Activated CD4-positive, alpha-beta memory T cell treated with anti-CD3 and anti-CD28 coated beads for 36 hours (primary cell): Measurements from ENCODE around the gene PON1. TPM values are rescaled to one million over a fixed set of nuclear protein-coding genes. Genes with fewer than 3 reads are reported as not detected.

Experiments used
- CTCF ChIA-PET: fragments of 350-600 bp; sonication (Branson Sonifier 250); formaldehyde crosslinking; loops from one replicate; lab custom pipeline; 2021; ENCODE audit warnings: antibody characterized with exemption, inconsistent platforms; lab: Charles Lee
- POLR2A ChIA-PET: fragments of 350-600 bp; sonication (Branson Sonifier 250); formaldehyde crosslinking; loops from one replicate; lab custom pipeline; 2021; ENCODE audit warnings: antibody characterized with exemption; lab: Charles Lee
- DNase-seq: peaks from one replicate; pipeline ENCODE4 v3.0.0-alpha.2; 2020
- H3K27ac Mint-ChIP-seq: one replicate; pipeline ENCODE4 v1.8.0; 2021; ENCODE audit warnings: mixed read lengths
- H3K27me3 Mint-ChIP-seq: one replicate; pipeline ENCODE4 v1.8.0; 2021; ENCODE audit warnings: mixed read lengths
- H3K36me3 Mint-ChIP-seq: one replicate; pipeline ENCODE4 v1.8.0; 2021; ENCODE audit warnings: mixed read lengths
- H3K4me1 Mint-ChIP-seq: one replicate; pipeline ENCODE4 v1.8.0; 2021; ENCODE audit warnings: low read depth, mixed read lengths
- H3K4me3 Mint-ChIP-seq: one replicate; pipeline ENCODE4 v1.8.0; 2021; ENCODE audit warnings: mild to moderate bottlenecking, mixed read lengths
- H3K9me3 Mint-ChIP-seq: one replicate; pipeline ENCODE4 v1.8.0; 2021; ENCODE audit warnings: mixed read lengths
- intact Hi-C: fragments of 100-400 bp; cut with micrococcal nuclease; formaldehyde crosslinking; loops from one replicate; pipeline ENCODE4 v1.15.1; 2023
- total RNA-seq, 2 experiments: library from RNA; stranded (reverse); gene quantifications; one replicate each; pipeline ENCODE4 v1.2.3, GENCODE V29; 2021

Gene PON1
- total RNA-seq, 2 experiments from 2014 or later, result not detected

DNA sequence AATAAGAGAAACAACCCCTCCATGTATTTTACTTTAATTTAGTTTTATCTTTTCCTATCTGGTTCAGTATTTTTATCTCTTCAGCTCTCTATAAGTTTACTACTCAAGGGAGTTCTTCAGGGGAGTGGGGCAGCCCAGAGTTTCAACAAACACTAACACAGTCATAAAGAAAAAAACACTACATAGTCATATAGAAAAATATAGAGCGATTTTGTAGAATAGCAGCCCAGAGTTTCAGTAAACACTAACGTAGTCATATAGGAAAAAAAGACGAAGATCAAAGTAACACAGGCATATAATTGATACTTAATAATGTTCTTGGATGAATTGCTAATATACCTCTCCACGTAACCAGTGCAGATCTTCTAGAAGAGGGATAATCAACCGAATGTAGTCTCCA is 54.7 kb downstream of the PON1 start:
- CTCF ChIA-PET, result no interaction called here
- H3K27me3 Mint-ChIP-seq, result peaks cover 7% of the 10 kb centered on the region
- H3K4me1 Mint-ChIP-seq, result no peaks in the 10 kb centered on the region
- no peak for DNase-seq
- intact Hi-C loops, result no loop called here
- no peaks in the 10 kb centered on the region for H3K36me3 Mint-ChIP-seq
- H3K27ac Mint-ChIP-seq, result no peak overlapping the region
- H3K9me3 Mint-ChIP-seq, result no peaks in the 10 kb centered on the region
- no peak overlapping the region for H3K4me3 Mint-ChIP-seq
- POLR2A ChIA-PET, result no interaction called here

DNA sequence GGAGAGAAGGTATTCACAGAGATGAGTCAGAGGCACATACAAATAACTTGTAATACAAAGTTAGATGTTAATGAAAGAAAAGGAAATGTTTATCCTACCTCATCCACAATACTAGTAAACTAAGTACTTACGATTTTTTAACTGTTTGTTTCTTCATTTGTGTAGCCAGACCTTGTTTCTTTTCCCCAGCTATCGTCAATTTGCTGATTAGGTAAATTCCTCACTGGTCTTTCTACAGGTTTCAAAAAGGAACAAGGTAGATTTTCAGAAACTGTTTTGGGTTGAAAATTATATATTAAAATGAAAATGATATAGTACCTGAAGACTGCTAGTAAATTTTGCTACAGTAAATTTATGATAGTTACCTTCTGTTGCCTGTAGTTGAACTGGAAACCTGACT is 56.6 kb downstream of the PON1 start:
- POLR2A ChIA-PET, result no interaction called here
- intact Hi-C loops, result no loop called here
- H3K27me3 Mint-ChIP-seq, result peaks cover 4% of the 10 kb centered on the region
- H3K27ac Mint-ChIP-seq, result no peak overlapping the region
- CTCF ChIA-PET, result no interaction called here
- no peaks in the 10 kb centered on the region for H3K4me1 Mint-ChIP-seq
- no peak for DNase-seq
- H3K4me3 Mint-ChIP-seq, result no peak overlapping the region
- H3K9me3 Mint-ChIP-seq, result no peaks in the 10 kb centered on the region
- H3K36me3 Mint-ChIP-seq, result no peaks in the 10 kb centered on the region

DNA sequence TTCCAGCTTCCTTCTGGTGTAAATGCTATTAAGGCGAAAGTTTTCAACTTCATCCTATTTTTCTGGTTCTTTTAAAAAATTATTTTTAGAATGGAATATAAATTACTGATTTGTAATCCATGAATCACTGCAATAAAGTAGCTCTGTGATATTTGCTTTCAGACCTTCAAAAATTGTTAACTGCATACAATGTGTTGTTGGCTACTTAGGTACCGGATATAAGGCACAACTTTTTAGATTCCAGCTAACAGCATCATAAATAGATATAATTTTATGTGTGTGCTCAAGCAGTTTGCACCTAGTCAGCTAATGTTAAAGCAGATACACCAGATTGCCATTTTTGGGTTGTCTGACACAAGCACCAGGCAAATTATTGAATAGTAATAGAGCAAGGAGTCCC is 58.7 kb downstream of the PON1 start:
- CTCF ChIA-PET, result interaction anchor here (1.7 kb wide), 1 partner anchor 19 kb away, joined by 4 read pairs; no protein-coding TSS in a partner anchor
- Mint-ChIP-seq H3K36me3 (no peaks in the 10 kb centered on the region), H3K9me3 (no peaks in the 10 kb centered on the region), H3K4me1 (no peaks in the 10 kb centered on the region), H3K27me3 (no peaks in the 10 kb centered on the region), H3K27ac (no peak overlapping the region), H3K4me3 (no peak overlapping the region)
- no peak for DNase-seq
- POLR2A ChIA-PET, result no interaction called here
- intact Hi-C loops, result no loop called here

DNA sequence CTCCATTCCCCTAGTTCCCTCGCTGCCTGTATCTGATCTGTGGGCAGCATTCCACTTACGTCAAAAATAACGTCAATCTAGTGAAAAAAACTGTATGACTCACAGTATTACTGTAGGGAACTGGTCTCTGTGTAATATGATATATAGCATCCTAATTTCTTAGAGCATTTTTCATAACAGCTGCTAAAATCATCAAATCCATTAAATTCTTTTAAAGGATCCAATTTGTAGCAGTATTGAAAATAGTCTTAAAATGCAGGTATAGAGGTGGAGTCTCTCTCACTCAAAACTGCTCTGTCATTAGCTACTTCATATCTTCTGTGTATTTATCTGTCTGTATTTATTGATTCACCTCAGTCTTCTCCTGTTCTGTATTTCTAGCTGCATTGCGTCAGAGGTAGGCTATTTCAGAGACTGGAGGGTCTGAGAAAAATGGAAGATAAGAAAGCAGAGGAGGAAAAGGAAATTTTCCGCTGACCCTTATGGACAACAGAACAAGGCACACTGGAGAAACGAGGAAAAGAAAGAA is 59.9 kb downstream of the PON1 start:
- Mint-ChIP-seq H3K4me3 (no peak overlapping the region), H3K27me3 (no peaks in the 10 kb centered on the region), H3K4me1 (no peaks in the 10 kb centered on the region), H3K36me3 (no peaks in the 10 kb centered on the region), H3K9me3 (no peaks in the 10 kb centered on the region), H3K27ac (no peak overlapping the region)
- intact Hi-C loops, result no loop called here
- DNase-seq, result no peak
- ChIA-PET CTCF (interaction anchor here (1.7 kb wide), 1 partner anchor 17 kb away, joined by 4 read pairs; no protein-coding TSS in a partner anchor), POLR2A (no interaction called here)

DNA sequence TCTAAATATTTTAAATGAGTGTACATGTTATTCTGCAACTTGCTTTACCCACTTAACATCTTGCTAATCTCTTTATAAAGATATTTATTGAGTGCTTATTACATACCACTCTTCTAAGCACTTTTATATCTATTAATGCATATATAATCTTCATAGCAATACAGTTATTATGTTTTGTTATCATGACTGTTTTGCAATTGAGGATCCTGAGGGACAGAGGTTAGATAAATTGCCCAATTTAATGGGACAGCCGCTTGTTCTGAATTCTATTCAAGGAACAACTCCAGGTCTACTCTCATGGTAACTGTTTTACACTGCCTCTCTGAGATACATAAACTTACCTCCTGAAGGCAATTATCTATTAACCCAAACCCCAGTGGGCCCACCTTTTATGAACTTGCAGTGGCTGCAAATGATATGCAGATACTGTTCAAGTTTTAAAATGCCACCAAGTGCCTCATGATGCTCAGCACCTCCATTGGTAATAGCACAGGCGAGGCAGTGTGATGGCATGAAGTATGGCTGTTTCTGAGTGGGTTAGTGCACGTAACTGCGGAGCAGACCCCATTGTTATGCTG is 60.5 kb downstream of the PON1 start:
- no peaks in the 10 kb centered on the region for H3K36me3 Mint-ChIP-seq
- no peak for DNase-seq
- H3K27me3 Mint-ChIP-seq, result no peaks in the 10 kb centered on the region
- ChIA-PET CTCF (no interaction called here), POLR2A (no interaction called here)
- H3K4me3 Mint-ChIP-seq, result no peak overlapping the region
- no peaks in the 10 kb centered on the region for H3K9me3 Mint-ChIP-seq
- H3K27ac Mint-ChIP-seq, result no peak overlapping the region
- intact Hi-C loops, result no loop called here
- no peaks in the 10 kb centered on the region for H3K4me1 Mint-ChIP-seq

DNA sequence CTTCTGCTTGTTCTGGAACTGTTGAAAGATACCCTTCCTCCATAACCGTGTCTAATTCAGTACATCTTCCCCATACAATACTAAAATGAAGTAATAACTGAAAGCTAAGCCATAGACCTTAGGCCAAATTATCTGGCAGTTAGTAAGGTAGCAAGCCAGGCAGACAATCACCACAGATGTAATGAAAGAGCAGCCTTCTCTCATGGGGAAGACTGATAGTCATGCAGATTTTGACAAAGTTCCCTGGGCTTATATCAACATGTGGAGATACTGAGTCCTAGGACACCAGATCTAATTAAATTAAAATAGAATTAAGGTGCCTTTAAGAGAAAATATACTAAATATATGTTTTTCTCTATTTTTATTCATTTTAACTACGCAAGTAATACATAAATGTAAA is 61.5 kb downstream of the PON1 start:
- ChIA-PET POLR2A (no interaction called here), CTCF (no interaction called here)
- Mint-ChIP-seq H3K27ac (no peak overlapping the region), H3K9me3 (no peaks in the 10 kb centered on the region), H3K27me3 (no peaks in the 10 kb centered on the region), H3K4me3 (no peak overlapping the region), H3K36me3 (no peaks in the 10 kb centered on the region), H3K4me1 (no peaks in the 10 kb centered on the region)
- DNase-seq, result no peak
- intact Hi-C loops, result no loop called here

DNA sequence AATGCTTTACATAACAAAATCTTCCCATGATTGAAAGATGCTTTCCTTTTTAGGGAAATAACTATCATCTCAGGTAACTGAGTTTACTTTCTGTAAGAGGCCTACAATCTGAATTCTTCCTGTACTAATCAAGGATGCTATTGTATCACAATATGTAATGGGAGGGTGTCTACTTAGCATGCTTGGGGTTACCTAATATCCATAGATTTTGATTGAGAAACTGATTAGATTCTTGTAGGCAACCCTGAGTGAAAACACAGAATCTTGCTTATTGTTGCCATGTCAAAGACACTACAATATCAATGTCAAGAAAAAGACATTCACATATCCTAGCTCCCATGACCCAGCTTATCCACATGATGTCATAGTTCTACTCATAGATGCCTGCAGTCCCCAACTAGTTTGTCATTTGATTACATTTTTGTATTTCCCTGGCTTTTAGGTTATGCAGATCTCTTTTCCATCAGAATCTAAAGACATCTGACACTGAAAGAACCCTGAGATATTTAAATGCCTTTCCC is 62.4 kb downstream of the PON1 start:
- Mint-ChIP-seq H3K27ac (no peak overlapping the region), H3K36me3 (no peaks in the 10 kb centered on the region), H3K27me3 (no peaks in the 10 kb centered on the region), H3K9me3 (no peaks in the 10 kb centered on the region), H3K4me3 (no peak overlapping the region), H3K4me1 (no peaks in the 10 kb centered on the region)
- CTCF ChIA-PET, result no interaction called here
- DNase-seq, result no peak
- POLR2A ChIA-PET, result no interaction called here
- intact Hi-C loops, result no loop called here

DNA sequence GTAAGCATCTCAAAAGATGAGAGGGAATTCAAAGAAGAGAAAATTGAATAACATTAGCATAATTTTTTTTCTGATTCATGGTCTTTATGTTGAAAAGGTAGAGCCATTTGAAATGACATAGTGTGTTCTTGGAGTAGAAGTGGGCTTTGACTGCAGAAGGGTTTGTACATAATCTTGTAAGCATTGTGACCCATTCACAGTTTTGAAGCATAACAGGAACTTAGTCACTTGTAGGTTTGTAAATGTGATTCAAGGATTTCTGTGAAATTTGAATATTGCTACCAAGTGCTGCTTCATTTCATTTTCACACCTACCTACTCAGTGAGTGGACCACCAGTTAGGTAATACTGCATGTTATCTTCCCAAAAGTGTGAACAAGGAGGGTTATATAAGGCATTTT is 68.6 kb downstream of the PON1 start:
- ChIA-PET POLR2A (no interaction called here), CTCF (no interaction called here)
- Mint-ChIP-seq H3K27me3 (peaks cover 6% of the 10 kb centered on the region), H3K4me3 (no peak overlapping the region), H3K9me3 (no peaks in the 10 kb centered on the region), H3K4me1 (no peaks in the 10 kb centered on the region), H3K36me3 (no peaks in the 10 kb centered on the region), H3K27ac (no peak overlapping the region)
- intact Hi-C loops, result no loop called here
- DNase-seq, result no peak

DNA sequence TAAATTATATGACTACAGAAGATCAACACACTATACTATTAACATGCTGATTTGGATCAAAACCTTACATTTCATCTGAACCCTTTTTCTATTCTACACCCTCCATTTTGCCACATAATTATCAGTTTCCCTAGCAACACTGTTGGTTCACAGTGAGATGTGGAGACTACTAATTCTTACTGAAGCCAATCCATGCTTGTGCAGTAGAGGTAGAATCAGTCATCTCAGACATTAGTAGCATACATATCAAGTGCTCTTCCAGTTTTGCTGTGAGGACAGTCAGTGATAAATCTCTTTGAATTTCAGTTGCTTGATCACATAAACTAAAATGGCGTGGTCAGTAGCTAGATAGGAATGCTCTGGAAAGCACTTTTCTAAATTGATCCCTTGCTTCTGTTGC is 70.3 kb downstream of the PON1 start:
- POLR2A ChIA-PET, result no interaction called here
- Mint-ChIP-seq H3K4me1 (no peaks in the 10 kb centered on the region), H3K4me3 (no peak overlapping the region), H3K9me3 (no peaks in the 10 kb centered on the region), H3K27me3 (peaks cover 6% of the 10 kb centered on the region), H3K27ac (no peak overlapping the region), H3K36me3 (no peaks in the 10 kb centered on the region)
- intact Hi-C loops, result no loop called here
- CTCF ChIA-PET, result no interaction called here
- DNase-seq, result no peak

DNA sequence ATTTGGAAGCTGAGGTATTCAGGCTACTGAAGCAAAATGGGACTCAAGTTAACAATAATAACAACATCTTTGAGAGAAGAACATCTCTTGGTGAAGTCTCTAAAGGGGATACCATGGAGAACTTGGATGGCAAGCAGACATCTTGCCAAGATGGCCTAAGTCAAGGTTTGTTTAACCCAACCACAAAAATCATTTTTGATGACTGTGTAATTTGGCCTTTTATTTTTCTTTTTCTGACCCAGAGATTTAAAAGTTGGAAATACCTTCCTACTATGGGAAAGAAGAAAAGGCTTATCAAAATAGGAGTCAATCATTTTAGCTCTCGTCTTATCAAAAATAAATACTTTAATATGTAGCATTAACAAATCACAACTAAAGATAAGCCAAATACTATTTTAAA is 72.4 kb downstream of the PON1 start:
- peaks cover 6% of the 10 kb centered on the region for H3K27me3 Mint-ChIP-seq
- intact Hi-C loops, result no loop called here
- POLR2A ChIA-PET, result no interaction called here

DNA sequence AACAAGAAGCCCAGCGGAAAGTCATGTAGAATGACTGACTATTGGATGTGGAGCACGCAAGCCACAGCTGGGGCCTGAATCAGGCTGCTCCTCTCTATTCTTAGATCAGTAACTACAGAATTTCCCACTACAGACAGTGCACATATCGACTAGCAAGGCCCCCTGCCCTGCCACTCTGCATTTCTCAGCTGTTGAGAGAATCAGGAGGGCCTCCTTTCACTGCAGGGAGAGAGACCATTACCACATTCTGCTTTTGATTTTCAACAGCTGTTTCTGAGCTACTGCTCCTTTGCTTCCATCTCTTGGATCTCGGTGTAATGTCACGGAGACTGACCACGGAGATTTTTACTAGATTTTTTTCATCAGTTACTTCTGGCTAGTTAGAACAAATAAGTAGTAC is 73.8 kb downstream of the PON1 start:
- intact Hi-C loops, result no loop called here
- Mint-ChIP-seq H3K9me3 (no peaks in the 10 kb centered on the region), H3K4me3 (no peak overlapping the region), H3K36me3 (no peaks in the 10 kb centered on the region), H3K27me3 (peaks cover 10% of the 10 kb centered on the region), H3K4me1 (no peaks in the 10 kb centered on the region), H3K27ac (no peak overlapping the region)
- no peak for DNase-seq
- CTCF ChIA-PET, result no interaction called here
- POLR2A ChIA-PET, result no interaction called here

More for the DNA sequence above, 72.4 kb downstream of the PON1 start:
- no peaks in the 10 kb centered on the region for H3K9me3 Mint-ChIP-seq
- H3K27ac Mint-ChIP-seq, result no peak overlapping the region
- H3K4me3 Mint-ChIP-seq, result no peak overlapping the region
- CTCF ChIA-PET, result no interaction called here
- no peaks in the 10 kb centered on the region for H3K36me3 Mint-ChIP-seq
- no peaks in the 10 kb centered on the region for H3K4me1 Mint-ChIP-seq
- no peak for DNase-seq
